Muscle layer of duodenum (tissue), 2 donors: ENCODE data around the gene EMD.

ENCODE experiments used
- H3K27ac ChIP-seq: one replicate; pipeline ENCODE4 v1.7.0; 2013; ENCODE audit warnings: mild to moderate bottlenecking, low read length
- H3K27me3 ChIP-seq: one replicate; pipeline ENCODE4 v1.7.0; 2013; ENCODE audit warnings: low read depth, mild to moderate bottlenecking, control low read depth, low read length
- H3K36me3 ChIP-seq, 2 donors: one replicate each; pipeline ENCODE4 v1.7.0; 2013; ENCODE audit warnings: low read length in 2 of 2, control low read depth in 1 of 2, mild to moderate bottlenecking in 1 of 2; ENCODE audit not compliant: insufficient read depth in 2 of 2, control insufficient read depth in 1 of 2
- H3K4me1 ChIP-seq, 2 donors: one replicate each; pipeline ENCODE4 v1.7.0; 2013; ENCODE audit warnings: low read length in 2 of 2, mild to moderate bottlenecking in 2 of 2, control low read depth in 1 of 2, moderate library complexity in 1 of 2; ENCODE audit not compliant: insufficient read depth in 2 of 2, control insufficient read depth in 1 of 2
- H3K4me3 ChIP-seq, 2 donors: one replicate each; pipeline ENCODE4 v1.7.0; 2013; ENCODE audit warnings: low read length in 2 of 2, low read depth in 1 of 2, mild to moderate bottlenecking in 1 of 2
- H3K9me3 ChIP-seq, 2 donors: one replicate each; pipeline ENCODE4 v1.7.0; 2013; ENCODE audit warnings: low read length in 2 of 2, control low read depth in 1 of 2, mild to moderate bottlenecking in 1 of 2; ENCODE audit not compliant: control insufficient read depth in 1 of 2
- donor health status: healthy.

Gene EMD

GRCh38 chrX:154357205-154357604 is 21.9 kb upstream of the EMD start:
- H3K27ac ChIP-seq: no peak overlapping the region
- no peak overlapping the region for H3K4me3 ChIP-seq
- no peaks in the 10 kb centered on the region for H3K27me3 ChIP-seq

GRCh38 chrX:154358011-154358410 is 21.1 kb upstream of the EMD start:
- Histone ChIP-seq H3K9me3 (no peaks in the 10 kb centered on the region), H3K36me3 (peaks cover 28 to 91% of the 10 kb centered on the region in 2 donors), H3K4me3 (no peak overlapping the region), H3K4me1 (peaks cover 0 to 12% of the 10 kb centered on the region in 2 donors), H3K27me3 (no peaks in the 10 kb centered on the region), H3K27ac (no peak overlapping the region)

More at GRCh38 chrX:154357205-154357604, 21.9 kb upstream of the EMD start:
- H3K4me1 ChIP-seq: peaks cover 0 to 12% of the 10 kb centered on the region in 2 donors
- peaks cover 23 to 91% of the 10 kb centered on the region in 2 donors for H3K36me3 ChIP-seq
- no peaks in the 10 kb centered on the region for H3K9me3 ChIP-seq

- Histone ChIP-seq H3K27ac (no peak overlapping the region), H3K36me3 (peaks cover 22 to 83% of the 10 kb centered on the region in 2 donors), H3K4me3 (no peak overlapping the region), H3K27me3 (no peaks in the 10 kb centered on the region), H3K4me1 (peaks cover 0 to 12% of the 10 kb centered on the region in 2 donors), H3K9me3 (no peaks in the 10 kb centered on the region)
These were observed 20.3 kb upstream of the EMD start for GRCh38 chrX:154358829-154359228.

- no peak overlapping the region for H3K4me3 ChIP-seq
- H3K4me1 ChIP-seq: peaks cover 0 to 16% of the 10 kb centered on the region in 2 donors
- no peaks in the 10 kb centered on the region for H3K9me3 ChIP-seq
- no peaks in the 10 kb centered on the region for H3K27me3 ChIP-seq
- peaks cover 20 to 83% of the 10 kb centered on the region in 2 donors for H3K36me3 ChIP-seq
- no peak overlapping the region for H3K27ac ChIP-seq
These were observed 19.5 kb upstream of the EMD start for GRCh38 chrX:154359362-154360154.

DNA sequence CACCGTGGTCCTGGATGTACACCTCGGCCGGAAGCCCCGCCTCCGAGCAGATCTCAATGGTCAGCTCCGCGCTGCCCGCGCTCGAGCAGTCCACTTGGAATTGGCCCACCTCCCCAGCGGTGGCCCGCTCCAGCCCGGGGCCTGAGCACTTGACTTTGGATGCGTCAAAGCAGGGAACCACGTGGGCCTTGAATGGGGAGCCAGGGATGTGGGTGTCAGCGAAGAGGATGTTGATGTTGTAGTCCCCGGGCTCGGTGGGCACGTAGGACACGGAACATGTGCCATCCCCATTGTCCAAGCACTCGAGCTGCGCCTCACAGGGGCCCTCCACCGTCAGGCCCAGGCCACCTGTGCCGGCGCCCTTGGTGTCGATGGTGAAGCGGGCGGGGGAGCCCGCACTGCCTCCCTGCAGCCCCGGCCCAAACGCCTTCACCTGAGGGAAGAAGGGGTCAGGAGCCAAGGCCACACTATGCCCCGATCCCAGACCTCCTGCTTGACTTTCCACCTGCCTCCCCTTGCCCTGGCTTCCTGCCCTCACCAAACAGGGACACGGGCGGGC is 18.9 kb upstream of the EMD start:
- Histone ChIP-seq H3K27ac (no peak overlapping the region), H3K9me3 (no peaks in the 10 kb centered on the region), H3K4me1 (peaks cover 0 to 17% of the 10 kb centered on the region in 2 donors), H3K4me3 (no peak overlapping the region), H3K36me3 (peaks cover 23 to 83% of the 10 kb centered on the region in 2 donors), H3K27me3 (no peaks in the 10 kb centered on the region)

GRCh38 chrX:154362085-154362742 is 16.9 kb upstream of the EMD start:
- peaks cover 0 to 36% of the 10 kb centered on the region in 2 donors for H3K4me1 ChIP-seq
- H3K27me3 ChIP-seq: no peaks in the 10 kb centered on the region
- H3K36me3 ChIP-seq: peaks cover 23 to 87% of the 10 kb centered on the region in 2 donors
- no peak overlapping the region for H3K27ac ChIP-seq
- no peak overlapping the region for H3K4me3 ChIP-seq
- no peaks in the 10 kb centered on the region for H3K9me3 ChIP-seq

- Histone ChIP-seq H3K27me3 (no peaks in the 10 kb centered on the region), H3K4me1 (peaks cover 0 to 43% of the 10 kb centered on the region in 2 donors), H3K4me3 (no peak overlapping the region), H3K36me3 (peaks cover 26 to 76% of the 10 kb centered on the region in 2 donors), H3K27ac (no peak overlapping the region), H3K9me3 (no peaks in the 10 kb centered on the region)
These were observed 15.2 kb upstream of the EMD start for GRCh38 chrX:154363706-154364439.

DNA sequence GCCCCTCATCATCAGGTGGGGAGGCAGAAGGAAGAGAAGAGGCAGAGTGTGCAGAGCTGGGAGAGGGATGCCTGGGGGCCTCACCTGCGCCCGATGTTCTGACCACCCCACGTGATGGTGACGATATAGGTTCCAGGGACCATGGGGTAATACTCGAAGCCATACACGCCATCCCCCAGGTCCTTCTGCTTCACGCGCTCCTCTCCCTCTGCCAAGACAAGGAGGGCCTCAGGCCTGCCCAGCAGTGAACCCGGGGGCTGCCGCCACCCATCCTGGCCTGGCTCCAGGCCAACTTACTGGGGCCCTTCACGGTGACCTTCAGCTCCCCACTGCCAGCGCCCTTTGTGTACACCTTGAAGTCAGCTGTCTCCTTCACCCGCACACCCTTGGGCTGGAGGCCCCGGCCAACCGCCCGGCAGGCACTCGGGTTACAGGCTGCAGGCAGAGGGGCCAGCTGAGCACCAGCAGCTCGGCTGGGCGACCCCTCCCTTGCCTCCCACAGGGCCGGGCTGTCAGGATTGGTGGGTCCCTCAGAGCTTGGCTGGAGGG is 14.0 kb upstream of the EMD start:
- no peak overlapping the region for H3K27ac ChIP-seq

DNA sequence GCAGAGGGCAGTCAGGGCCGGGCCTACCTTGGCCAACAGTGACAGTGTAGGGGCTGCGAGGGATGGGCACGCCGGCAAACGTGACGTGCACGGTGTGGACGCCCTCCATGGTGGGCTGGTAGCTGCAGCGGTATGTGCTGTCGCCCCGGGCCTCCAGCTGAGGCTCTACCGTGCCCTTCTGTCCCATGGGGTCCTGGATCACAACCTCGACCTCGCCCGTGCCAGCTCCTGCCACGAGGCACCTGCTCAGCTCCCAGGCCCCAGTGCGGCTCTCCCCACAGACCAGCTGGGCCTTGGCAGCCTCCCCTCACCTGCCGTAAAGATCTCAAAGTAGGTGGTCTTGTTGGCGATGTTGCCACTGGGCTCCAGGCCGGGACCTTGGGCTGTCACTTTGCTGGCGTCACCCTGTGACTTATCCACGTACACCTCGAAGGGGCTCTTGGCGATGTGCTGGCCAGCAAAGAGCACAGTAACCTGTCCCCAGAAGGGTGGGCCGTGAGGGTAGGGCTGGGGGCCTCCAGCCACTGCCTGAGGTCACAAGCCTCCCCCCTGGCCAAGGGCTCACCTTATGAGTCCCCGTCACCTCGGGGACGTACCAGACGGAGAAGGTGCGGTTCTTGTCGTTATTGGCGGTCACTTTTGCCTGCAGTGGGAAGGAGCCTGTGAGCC is 13.0 kb upstream of the EMD start:
- Histone ChIP-seq H3K4me3 (peak overlapping the region in 1 of 2 donors; percentile 84), H3K36me3 (peaks cover 26 to 61% of the 10 kb centered on the region in 2 donors), H3K27ac (no peak overlapping the region)

More for the DNA sequence above, 14.0 kb upstream of the EMD start:
- Histone ChIP-seq H3K9me3 (no peaks in the 10 kb centered on the region), H3K27me3 (no peaks in the 10 kb centered on the region), H3K36me3 (peaks cover 26 to 64% of the 10 kb centered on the region in 2 donors), H3K4me1 (peaks cover 0 to 36% of the 10 kb centered on the region in 2 donors), H3K4me3 (no peak overlapping the region)

GRCh38 chrX:154366666-154367055 is 12.4 kb upstream of the EMD start:
- Histone ChIP-seq H3K27me3 (no peaks in the 10 kb centered on the region), H3K4me1 (peaks cover 0 to 36% of the 10 kb centered on the region in 2 donors), H3K36me3 (peaks cover 21 to 56% of the 10 kb centered on the region in 2 donors), H3K4me3 (peak overlapping the region in 1 of 2 donors; percentile 84), H3K9me3 (no peaks in the 10 kb centered on the region), H3K27ac (peak overlapping the region; percentile 63)

More for the DNA sequence above, 13.0 kb upstream of the EMD start:
- Histone ChIP-seq H3K9me3 (no peaks in the 10 kb centered on the region), H3K27me3 (no peaks in the 10 kb centered on the region), H3K4me1 (peaks cover 0 to 36% of the 10 kb centered on the region in 2 donors)
